Fibroblast of villous mesenchyme (primary cell): ENCODE measurements around the gene TBX4. TPM values are rescaled to one million over a fixed set of nuclear protein-coding genes. Genes with fewer than 3 reads are reported as not detected.

Experiments
- DNase-seq: peaks from one replicate; pipeline ENCODE4 v3.0.0-alpha.2; 2010; ENCODE audit warnings: low read depth
- H3K4me3 ChIP-seq: 2 replicates; pipeline ENCODE4 v1.5.1; 2011; ENCODE audit warnings: low read depth, mild to moderate bottlenecking, low read length
- CTCF ChIP-seq: IDR thresholded peaks from 2 replicates; pipeline ENCODE4 v1.5.1; 2012; ENCODE audit warnings: low read depth, mild to moderate bottlenecking, low read length; ENCODE audit not compliant: insufficient read depth
- total RNA-seq: library from RNA; depleted of rRNA; stranded (reverse); fragments of >200 nt; gene quantifications from 2 replicates; pipeline ENCODE4 v1.2.3, GENCODE V29; 2012

The TBX4 gene
- total RNA-seq, 1 donor = not detected

- TF ChIP-seq CTCF = no peak
- no peak overlapping the region for H3K4me3 ChIP-seq
- no peak for DNase-seq
These were observed 7.9 kb downstream of the TBX4 start for GRCh38 chr17:61459939-61460718.

GRCh38 chr17:61460796-61461585, 8.8 kb downstream of the TBX4 start:
- DNase-seq = no peak

GRCh38 chr17:61461586-61461966, 9.4 kb downstream of the TBX4 start:
- DNase-seq = no peak
- peak overlapping the region; percentile 34 for H3K4me3 ChIP-seq
- TF ChIP-seq CTCF = no peak

More at GRCh38 chr17:61460796-61461585, 8.8 kb downstream of the TBX4 start:
- H3K4me3 ChIP-seq = no peak overlapping the region
- TF ChIP-seq CTCF = no peak

GRCh38 chr17:61461967-61462718, 9.9 kb downstream of the TBX4 start:
- DNase-seq = peak; percentile 20
- H3K4me3 ChIP-seq = peak overlapping the region; percentile 34
- TF ChIP-seq CTCF = no peak

- no peak for TF ChIP-seq CTCF
- DNase-seq = no peak
- H3K4me3 ChIP-seq = no peak overlapping the region
These were observed 10.6 kb downstream of the TBX4 start for GRCh38 chr17:61462719-61463315.

- no peak for DNase-seq
- no peak overlapping the region for H3K4me3 ChIP-seq
- TF ChIP-seq CTCF = peak; percentile 10
These were observed 11.3 kb downstream of the TBX4 start for GRCh38 chr17:61463316-61464129.
